ENCODE data around the gene PEAK1.

The PEAK1 gene

DNA sequence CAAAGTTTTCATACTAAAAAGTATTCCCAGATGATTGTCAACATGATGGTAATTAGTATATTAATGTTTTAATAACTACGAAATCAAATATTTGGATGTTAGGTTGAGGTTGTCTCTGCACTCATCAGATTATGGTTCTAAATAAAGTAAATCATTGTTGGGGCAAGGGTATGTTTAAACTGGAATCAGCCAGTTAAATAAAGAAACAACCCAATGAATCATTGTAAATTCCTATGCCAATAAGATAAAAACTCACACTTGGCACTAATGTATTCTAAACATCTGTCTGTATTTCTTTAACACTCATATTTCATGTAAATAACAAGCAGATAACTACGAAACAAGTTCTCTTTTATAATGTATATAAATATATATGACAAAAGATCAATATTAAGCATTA lies 92.7 kb downstream of the PEAK1 start:
- Histone ChIP-seq H3K4me3 (ENCODE audit: low read depth, low read length) (no peak overlapping the region), H3K27ac (ENCODE audit: extremely low read depth, low read depth, low read length) (no peak overlapping the region), H3K36me3 (ENCODE audit: control insufficient read depth in 2 of 2, insufficient read depth in 1 of 2, low read length in 2 of 2) (no peaks in the 10 kb centered on the region; a peak in 1 of 3 replicates), H3K4me1 (ENCODE audit: control insufficient read depth, insufficient read depth, low read length) (0 out of 2 replicates have a peak, but pooled peaks cover 5% of the 10 kb centered on the region), H3K9me3 (ENCODE audit: control insufficient read depth, insufficient read depth, low read depth, low read length) (no peaks in the 10 kb centered on the region)
- ChIA-PET POLR2A (no interaction called here), CTCF (no interaction called here)
- TF ChIP-seq YY1 (tag by site-specific recombination; IDR thresholded peaks at IDR 0.05): no peak

- H3K4me3 ChIP-seq (ENCODE audit: low read depth, low read length): no peak overlapping the region
- POLR2A ChIA-PET: no interaction called here
- 0 out of 2 replicates have a peak, but pooled peaks cover 5% of the 10 kb centered on the region for H3K4me1 ChIP-seq (ENCODE audit: control insufficient read depth, insufficient read depth, low read length)
- no peaks in the 10 kb centered on the region for H3K36me3 ChIP-seq (ENCODE audit: control insufficient read depth in 2 of 2, insufficient read depth in 1 of 2, low read length in 2 of 2)
- no peaks in the 10 kb centered on the region for H3K9me3 ChIP-seq (ENCODE audit: control insufficient read depth, insufficient read depth, low read depth, low read length)
- H3K27ac ChIP-seq (ENCODE audit: extremely low read depth, low read depth, low read length): no peak overlapping the region
- CTCF ChIA-PET: interaction anchor here (0.6 to 1.2 kb wide), 3 partner anchors 10 to 97 kb away, joined by 3 to 4 read pairs (median 3); no protein-coding TSS in a partner anchor
- TF ChIP-seq TRIM28 (IDR thresholded peaks at IDR 0.05; ENCODE audit: borderline replicate concordance, low read length) (no peak), ZNF138 (tag by site-specific recombination; IDR thresholded peaks at IDR 0.05; ENCODE audit: borderline replicate concordance) (no peak), ZNF558 (tag by site-specific recombination; IDR thresholded peaks at IDR 0.05) (no peak)
Observed at GRCh38 chr15:77326366-77326765, 93.5 kb downstream of the PEAK1 start.

DNA sequence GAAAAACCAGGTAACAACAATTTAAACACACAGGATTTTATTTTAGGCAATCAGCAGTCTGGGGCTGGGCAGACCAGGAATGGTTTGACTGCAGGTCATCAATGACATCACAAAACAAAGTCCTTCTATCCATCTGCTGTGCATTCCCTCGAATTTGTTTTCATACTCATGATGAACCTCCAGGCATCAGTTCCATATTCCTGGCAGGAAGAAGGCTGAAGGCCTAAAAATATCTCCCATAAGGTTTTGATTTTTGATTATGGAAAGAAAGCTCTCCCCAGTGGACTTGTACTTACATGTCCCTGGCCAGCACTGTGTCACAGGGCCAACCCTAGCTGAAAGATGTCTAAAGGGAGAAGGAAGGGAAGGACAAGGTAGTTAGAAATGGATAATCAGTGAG lies 107.4 kb downstream of the PEAK1 start:
- Histone ChIP-seq H3K36me3 (ENCODE audit: control insufficient read depth in 2 of 2, insufficient read depth in 1 of 2, low read length in 2 of 2) (no peaks in the 10 kb centered on the region), H3K4me3 (ENCODE audit: low read depth, low read length) (no peak overlapping the region), H3K4me1 (ENCODE audit: control insufficient read depth, insufficient read depth, low read length) (peaks cover 15% of the 10 kb centered on the region), H3K9me3 (ENCODE audit: control insufficient read depth, insufficient read depth, low read depth, low read length) (no peaks in the 10 kb centered on the region), H3K27ac (ENCODE audit: extremely low read depth, low read depth, low read length) (no peak overlapping the region)
- ChIA-PET CTCF (interaction anchor here (0.7 kb wide), 1 partner anchor 604 kb away, joined by 3 read pairs; no protein-coding TSS in a partner anchor), POLR2A (no interaction called here)
- TF ChIP-seq PRDM10 (tag by site-specific recombination; IDR thresholded peaks at IDR 0.05): no peak
- TF ChIP-seq ZNF366 (tag by site-specific recombination; conservative IDR thresholded peaks at IDR 0.05): no peak

GRCh38 chr15:77311618-77312398 lies 108.1 kb downstream of the PEAK1 start:
- CTCF ChIA-PET: interaction anchor here (0.8 kb wide), 1 partner anchor 204 kb away, joined by 3 read pairs; no protein-coding TSS in a partner anchor
- Histone ChIP-seq H3K9me3 (ENCODE audit: control insufficient read depth, insufficient read depth, low read depth, low read length) (no peaks in the 10 kb centered on the region), H3K27ac (ENCODE audit: extremely low read depth, low read depth, low read length) (no peak overlapping the region), H3K36me3 (ENCODE audit: control insufficient read depth in 2 of 2, insufficient read depth in 1 of 2, low read length in 2 of 2) (no peaks in the 10 kb centered on the region), H3K4me3 (ENCODE audit: low read depth, low read length) (no peak overlapping the region), H3K4me1 (ENCODE audit: control insufficient read depth, insufficient read depth, low read length) (peaks cover 15% of the 10 kb centered on the region)
- POLR2A ChIA-PET: no interaction called here
- no peak for TF ChIP-seq ZNF449 (tag by site-specific recombination; IDR thresholded peaks at IDR 0.05)
- TF ChIP-seq, protein P1, sequence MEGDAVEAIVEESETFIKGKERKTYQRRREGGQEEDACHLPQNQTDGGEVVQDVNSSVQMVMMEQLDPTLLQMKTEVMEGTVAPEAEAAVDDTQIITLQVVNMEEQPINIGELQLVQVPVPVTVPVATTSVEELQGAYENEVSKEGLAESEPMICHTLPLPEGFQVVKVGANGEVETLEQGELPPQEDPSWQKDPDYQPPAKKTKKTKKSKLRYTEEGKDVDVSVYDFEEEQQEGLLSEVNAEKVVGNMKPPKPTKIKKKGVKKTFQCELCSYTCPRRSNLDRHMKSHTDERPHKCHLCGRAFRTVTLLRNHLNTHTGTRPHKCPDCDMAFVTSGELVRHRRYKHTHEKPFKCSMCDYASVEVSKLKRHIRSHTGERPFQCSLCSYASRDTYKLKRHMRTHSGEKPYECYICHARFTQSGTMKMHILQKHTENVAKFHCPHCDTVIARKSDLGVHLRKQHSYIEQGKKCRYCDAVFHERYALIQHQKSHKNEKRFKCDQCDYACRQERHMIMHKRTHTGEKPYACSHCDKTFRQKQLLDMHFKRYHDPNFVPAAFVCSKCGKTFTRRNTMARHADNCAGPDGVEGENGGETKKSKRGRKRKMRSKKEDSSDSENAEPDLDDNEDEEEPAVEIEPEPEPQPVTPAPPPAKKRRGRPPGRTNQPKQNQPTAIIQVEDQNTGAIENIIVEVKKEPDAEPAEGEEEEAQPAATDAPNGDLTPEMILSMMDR (tag by site-specific recombination; IDR thresholded peaks at IDR 0.05): 0 out of 2 replicates have a peak, but pooled peaks have one; percentile 18
- no peak for TF ChIP-seq ZNF221 (tag by site-specific recombination; IDR thresholded peaks at IDR 0.05; ENCODE audit: borderline replicate concordance)
- TF ChIP-seq, protein P2, sequence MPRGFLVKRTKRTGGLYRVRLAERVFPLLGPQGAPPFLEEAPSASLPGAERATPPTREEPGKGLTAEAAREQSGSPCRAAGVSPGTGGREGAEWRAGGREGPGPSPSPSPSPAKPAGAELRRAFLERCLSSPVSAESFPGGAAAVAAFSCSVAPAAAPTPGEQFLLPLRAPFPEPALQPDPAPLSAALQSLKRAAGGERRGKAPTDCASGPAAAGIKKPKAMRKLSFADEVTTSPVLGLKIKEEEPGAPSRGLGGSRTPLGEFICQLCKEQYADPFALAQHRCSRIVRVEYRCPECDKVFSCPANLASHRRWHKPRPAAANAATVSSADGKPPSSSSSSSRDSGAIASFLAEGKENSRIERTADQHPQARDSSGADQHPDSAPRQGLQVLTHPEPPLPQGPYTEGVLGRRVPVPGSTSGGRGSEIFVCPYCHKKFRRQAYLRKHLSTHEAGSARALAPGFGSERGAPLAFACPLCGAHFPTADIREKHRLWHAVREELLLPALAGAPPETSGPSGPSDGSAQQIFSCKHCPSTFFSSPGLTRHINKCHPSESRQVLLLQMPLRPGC (tag by site-specific recombination; IDR thresholded peaks at IDR 0.05): no peak
- TF ChIP-seq KLF17 (tag by site-specific recombination; IDR thresholded peaks at IDR 0.05): no peak

Measured in HEK293 (cell line).